Activated T-helper 1 cell treated with anti-CD3 and anti-CD28 coated beads, Interleukin-12 subunit alpha, Interleukin-12 subunit beta, Interleukin-2, Interleukin-4 antibody, amounts not matched to agents 30 ng/mL and 10 ng/mL and 1 ng/mL, durations not matched to agents 14 hours and 24 hours and 36 hours (primary cell): ENCODE measurements around the gene CCDC47. TPM values are rescaled to one million over a fixed set of nuclear protein-coding genes. Genes with fewer than 3 reads are reported as not detected.

Source experiments
- DNase-seq: peaks from one replicate; pipeline ENCODE4 v3.0.0; 2021; ENCODE audit warnings: low spot score
- H3K27ac Mint-ChIP-seq: one replicate; pipeline ENCODE4 v1.8.0; 2021; ENCODE audit warnings: mild to moderate bottlenecking, mixed read lengths
- H3K27me3 Mint-ChIP-seq: one replicate; pipeline ENCODE4 v1.8.0; 2022; ENCODE audit warnings: mild to moderate bottlenecking, moderate library complexity, mixed read lengths; ENCODE audit not compliant: insufficient read depth
- H3K36me3 Mint-ChIP-seq: one replicate; pipeline ENCODE4 v1.8.0; 2021; ENCODE audit warnings: low read depth, mixed read lengths
- H3K4me1 Mint-ChIP-seq: one replicate; pipeline ENCODE4 v1.8.0; 2021; ENCODE audit warnings: low read depth, mixed read lengths
- H3K4me3 Mint-ChIP-seq: one replicate; pipeline ENCODE4 v1.8.0; 2021; ENCODE audit warnings: mild to moderate bottlenecking, moderate library complexity, mixed read lengths
- H3K9me3 Mint-ChIP-seq: one replicate; pipeline ENCODE4 v1.8.0; 2021; ENCODE audit warnings: mixed read lengths
- intact Hi-C: fragments of 100-400 bp; cut with micrococcal nuclease; formaldehyde crosslinking; loops from one replicate; pipeline ENCODE4 v1.15.1; 2024
- total RNA-seq: library from RNA; stranded (reverse); gene quantifications from 2 replicates; pipeline ENCODE4 v1.2.3, GENCODE V29; 2022

CCDC47 gene
- total RNA-seq, 1 donor from 2014 or later: 74.8 TPM

DNA sequence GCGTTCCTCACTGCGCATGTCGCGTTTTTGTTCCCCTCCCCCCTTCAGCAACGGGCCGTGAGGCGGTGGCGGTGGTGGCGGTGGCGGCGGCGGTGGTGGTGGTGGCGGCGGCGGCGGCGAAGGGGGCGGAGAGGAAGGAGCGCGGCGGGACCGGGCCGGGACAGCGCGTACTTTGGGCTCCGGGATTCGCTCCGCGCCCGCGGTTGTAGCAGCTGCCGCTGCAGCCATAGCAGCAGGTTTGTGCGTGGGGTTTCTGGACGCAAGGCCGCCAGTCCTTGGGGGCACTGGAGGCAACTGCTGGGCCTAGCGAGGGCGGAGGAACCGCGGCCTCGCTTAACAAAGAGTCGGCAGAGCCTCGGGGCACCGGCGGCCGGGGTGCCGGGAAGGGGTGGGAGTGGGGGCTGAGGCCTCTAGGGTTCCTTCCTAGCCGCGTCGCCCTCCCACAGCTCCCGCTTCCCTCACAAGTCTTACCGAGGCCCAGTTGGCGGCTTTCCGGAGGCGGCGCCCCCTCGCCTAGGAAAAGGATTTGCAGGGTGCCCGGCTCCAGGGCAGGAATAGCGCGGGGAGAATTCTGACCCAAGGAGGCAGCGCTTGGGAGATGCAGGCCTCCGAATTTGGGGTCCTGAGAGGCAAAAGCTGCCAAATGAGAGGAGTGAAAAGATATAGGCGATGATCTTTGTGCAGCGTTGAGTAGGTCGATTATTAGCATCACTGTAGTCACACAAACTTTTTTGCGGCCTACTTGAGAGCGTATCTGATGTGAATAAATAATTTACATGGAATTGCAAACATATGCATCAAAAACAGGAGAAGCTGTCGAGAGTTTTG is 958 bp upstream of the CCDC47 start, which contains the start of gene DDX42:
DDX42 (plus strand) TSS at position 30 of the 828 bp plus-strand sequence. CDS start 12,880 bp downstream, outside the sequence.
- DNase-seq: peak; percentile 89
- peak within 1 kb of the TSS; percentile 96 for H3K4me3 Mint-ChIP-seq
- no peaks in the 10 kb centered on the region for H3K9me3 Mint-ChIP-seq
- intact Hi-C loops: loop anchor here (1.0 to 10.0 kb wide), 4 partner anchors 224 to 373 kb away; partner anchors contain the start of genes DCAF7 and ERN1
- H3K4me1 Mint-ChIP-seq: peaks cover 64% of the 10 kb centered on the region
- peaks cover 27% of the 10 kb centered on the region for H3K36me3 Mint-ChIP-seq
- no peaks in the 10 kb centered on the region for H3K27me3 Mint-ChIP-seq
- H3K27ac Mint-ChIP-seq: peak within 1 kb of the TSS; percentile 100

DNA sequence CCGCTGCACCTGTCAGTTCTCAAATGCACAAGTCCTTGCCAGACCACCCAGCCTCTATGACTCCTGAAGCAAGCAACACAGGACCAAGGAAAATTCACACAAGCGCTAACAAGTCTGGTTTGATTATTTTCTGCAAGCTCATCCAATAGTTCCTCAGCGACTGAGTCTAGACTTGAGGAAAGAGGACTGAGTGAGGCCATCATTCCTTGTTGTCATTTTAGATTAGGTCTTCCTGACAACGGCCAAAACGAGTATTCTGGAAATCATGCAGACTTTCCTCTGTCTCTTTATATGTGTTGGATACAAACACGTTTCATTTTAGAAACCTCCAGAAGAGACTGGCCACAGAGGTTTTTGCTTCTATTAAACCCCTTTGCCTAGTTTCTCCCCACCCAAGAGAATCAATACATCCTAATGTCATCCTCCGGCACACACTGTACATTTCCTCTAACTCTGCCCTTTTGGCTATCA is 561 bp downstream of the CCDC47 start:
- no peak for DNase-seq
- Mint-ChIP-seq H3K27me3 (no peaks in the 10 kb centered on the region), H3K36me3 (peaks cover 23% of the 10 kb centered on the region), H3K4me3 (peak overlapping the region; percentile 96), H3K4me1 (peaks cover 59% of the 10 kb centered on the region), H3K9me3 (no peaks in the 10 kb centered on the region), H3K27ac (peak overlapping the region; percentile 100)
- intact Hi-C loops: loop anchor here (1.0 to 10.0 kb wide), 9 partner anchors 32 to 734 kb away; partner anchors contain the start of genes CEP95, DDX5, FTSJ3 and MAP3K3

DNA sequence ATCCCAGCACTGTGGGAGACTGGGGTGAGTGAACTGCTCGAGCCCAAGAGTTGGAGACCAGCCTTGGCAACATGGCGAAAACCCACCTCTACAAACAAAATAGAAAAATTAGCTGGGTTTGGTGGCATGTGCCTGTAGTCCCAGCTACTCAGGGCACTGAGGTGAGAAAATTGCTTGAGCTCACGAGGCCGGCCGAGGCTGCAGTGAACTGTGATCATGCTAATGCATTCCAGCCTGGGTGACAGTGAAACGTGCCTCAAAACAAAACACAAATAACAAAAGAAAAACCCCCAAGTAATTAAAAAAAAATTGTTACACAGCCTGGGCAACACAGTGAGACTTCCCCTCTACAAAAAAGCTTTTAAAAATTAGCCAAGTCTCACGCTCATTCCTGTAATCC is 5.0 kb downstream of the CCDC47 start:
- Mint-ChIP-seq H3K27ac (no peak overlapping the region), H3K36me3 (peaks cover 34% of the 10 kb centered on the region), H3K4me1 (peaks cover 49% of the 10 kb centered on the region), H3K9me3 (no peaks in the 10 kb centered on the region), H3K27me3 (no peaks in the 10 kb centered on the region), H3K4me3 (no peak overlapping the region)
- DNase-seq: no peak
- intact Hi-C loops: no loop called here

DNA sequence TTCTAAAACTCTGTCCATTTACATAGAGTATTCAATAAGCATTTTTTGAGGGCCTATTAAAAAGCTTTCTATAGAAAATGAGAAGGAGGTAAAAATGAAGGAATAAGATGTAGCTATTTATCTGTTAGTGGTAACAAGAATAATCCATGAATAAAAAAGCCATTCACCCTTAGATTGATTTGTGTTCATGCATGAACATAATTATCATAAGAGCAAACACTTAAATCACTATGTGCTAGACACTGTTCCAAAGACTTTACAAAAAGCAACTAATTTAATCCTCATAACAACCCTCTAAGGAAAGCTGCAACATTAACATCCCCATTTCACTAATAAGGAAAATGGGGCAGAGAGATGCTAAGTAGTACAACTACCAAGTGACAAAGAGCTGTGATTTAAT is 6.6 kb downstream of the CCDC47 start:
- Mint-ChIP-seq H3K36me3 (peaks cover 37% of the 10 kb centered on the region), H3K9me3 (no peaks in the 10 kb centered on the region), H3K27me3 (no peaks in the 10 kb centered on the region), H3K27ac (no peak overlapping the region), H3K4me3 (no peak overlapping the region), H3K4me1 (peaks cover 45% of the 10 kb centered on the region)
- DNase-seq: no peak
- intact Hi-C loops: no loop called here

DNA sequence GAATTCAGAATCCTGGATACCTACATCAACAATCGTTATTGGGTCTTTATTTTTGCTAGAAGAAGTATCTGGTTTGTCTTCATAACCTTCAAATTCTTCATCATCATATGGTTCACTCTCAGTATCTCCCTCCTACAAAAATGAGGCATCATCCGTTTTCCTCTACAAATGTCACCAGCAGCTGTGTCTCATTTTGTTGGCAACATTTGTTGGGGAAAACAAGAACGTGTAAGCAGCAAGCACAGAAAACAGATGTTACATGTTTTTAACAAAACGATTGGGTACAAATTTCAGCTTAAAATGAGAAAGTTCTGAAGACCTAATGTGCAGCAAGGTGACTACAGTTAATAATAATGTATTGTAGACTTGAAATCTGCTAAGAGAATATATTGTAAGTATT is 8.7 kb downstream of the CCDC47 start:
- intact Hi-C loops: no loop called here
- Mint-ChIP-seq H3K9me3 (no peaks in the 10 kb centered on the region), H3K36me3 (peaks cover 49% of the 10 kb centered on the region), H3K27me3 (no peaks in the 10 kb centered on the region), H3K27ac (no peak overlapping the region), H3K4me3 (no peak overlapping the region), H3K4me1 (peaks cover 35% of the 10 kb centered on the region)
- DNase-seq: no peak

DNA sequence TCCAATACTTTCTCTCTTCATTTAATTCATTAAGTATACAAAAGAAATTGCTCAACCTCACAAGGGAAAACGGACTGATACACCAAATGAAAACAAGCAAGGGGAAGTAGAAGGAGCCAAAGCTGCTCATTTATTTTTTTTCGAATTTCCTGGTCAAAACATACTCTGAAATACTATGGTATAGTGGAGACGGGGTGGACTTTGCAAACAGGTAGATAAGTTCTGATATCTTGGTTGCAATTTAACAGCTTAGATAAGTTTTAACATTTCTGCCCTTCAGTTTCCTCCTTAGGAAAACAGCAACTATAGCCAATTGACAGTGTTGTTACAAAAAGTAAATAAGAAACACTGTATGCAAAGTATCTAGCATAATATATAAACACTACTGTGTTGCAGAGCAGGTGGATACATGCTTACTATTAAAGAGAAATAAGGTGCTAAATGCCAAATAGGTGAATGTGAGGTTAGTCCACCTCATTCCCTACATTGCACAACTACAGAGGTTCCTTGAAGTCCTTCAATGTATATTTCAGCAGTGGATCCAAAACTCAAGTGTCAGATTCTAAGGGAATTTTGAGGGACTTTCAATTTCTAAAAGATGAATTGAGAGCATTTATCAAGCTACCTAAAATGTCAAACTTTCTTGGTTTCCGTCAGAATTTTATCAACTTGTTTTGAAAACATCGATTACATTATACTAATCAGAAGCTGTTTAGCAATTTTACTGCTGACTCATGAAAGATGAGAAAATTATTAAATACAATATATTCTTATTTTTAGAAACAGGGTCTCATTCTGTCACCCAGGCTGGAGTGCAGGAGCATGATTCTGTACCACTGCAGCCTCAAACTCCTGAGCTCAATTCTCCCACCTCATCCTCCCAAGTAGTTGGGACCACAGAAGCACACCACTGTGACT is 11.0 kb downstream of the CCDC47 start:
- Mint-ChIP-seq H3K27ac (peak overlapping the region; percentile 52), H3K9me3 (no peaks in the 10 kb centered on the region), H3K4me3 (no peak overlapping the region), H3K27me3 (no peaks in the 10 kb centered on the region), H3K4me1 (peaks cover 28% of the 10 kb centered on the region), H3K36me3 (peaks cover 58% of the 10 kb centered on the region)
- DNase-seq: no peak
- intact Hi-C loops: no loop called here

DNA sequence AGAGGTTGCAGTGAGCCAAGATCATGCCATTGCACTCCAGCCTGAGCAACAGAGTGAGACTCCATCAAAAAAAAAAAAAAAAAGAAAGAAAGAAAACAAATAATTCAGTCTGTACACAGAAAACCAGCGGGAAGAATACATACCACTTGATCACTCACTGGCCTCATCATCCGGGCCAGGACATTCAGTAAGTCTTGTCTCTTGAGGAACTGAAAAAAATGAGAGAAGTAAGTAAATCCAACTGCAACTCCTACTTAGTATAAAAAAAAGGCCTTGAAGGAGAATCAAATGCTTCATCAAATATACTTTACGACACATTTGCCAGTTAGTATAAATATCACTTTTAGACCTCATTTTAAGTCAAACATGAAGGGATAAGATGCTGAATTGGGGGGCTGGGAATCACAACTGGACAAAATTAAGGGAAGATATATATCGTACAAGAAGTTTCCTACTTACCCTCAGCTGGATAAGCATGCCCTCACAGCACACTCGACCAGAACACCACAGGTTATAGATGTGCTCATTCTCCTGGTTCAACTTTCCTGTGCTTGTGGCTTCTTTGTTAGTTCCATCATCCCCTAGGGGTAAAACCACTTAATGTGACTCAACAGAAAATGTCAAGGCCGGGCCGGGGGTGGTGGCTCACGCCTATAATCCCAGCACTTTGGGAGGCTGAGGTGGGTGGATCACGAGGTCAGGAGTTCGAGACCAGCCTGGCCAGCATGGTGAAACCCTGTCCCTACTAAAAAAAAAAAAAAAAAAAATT is 12.4 kb downstream of the CCDC47 start:
- H3K4me1 Mint-ChIP-seq: peaks cover 17% of the 10 kb centered on the region
- no peaks in the 10 kb centered on the region for H3K9me3 Mint-ChIP-seq
- H3K4me3 Mint-ChIP-seq: no peak overlapping the region
- H3K36me3 Mint-ChIP-seq: peaks cover 57% of the 10 kb centered on the region
- no peak for DNase-seq
- intact Hi-C loops: no loop called here
- H3K27ac Mint-ChIP-seq: peak overlapping the region; percentile 59
- H3K27me3 Mint-ChIP-seq: no peaks in the 10 kb centered on the region

DNA sequence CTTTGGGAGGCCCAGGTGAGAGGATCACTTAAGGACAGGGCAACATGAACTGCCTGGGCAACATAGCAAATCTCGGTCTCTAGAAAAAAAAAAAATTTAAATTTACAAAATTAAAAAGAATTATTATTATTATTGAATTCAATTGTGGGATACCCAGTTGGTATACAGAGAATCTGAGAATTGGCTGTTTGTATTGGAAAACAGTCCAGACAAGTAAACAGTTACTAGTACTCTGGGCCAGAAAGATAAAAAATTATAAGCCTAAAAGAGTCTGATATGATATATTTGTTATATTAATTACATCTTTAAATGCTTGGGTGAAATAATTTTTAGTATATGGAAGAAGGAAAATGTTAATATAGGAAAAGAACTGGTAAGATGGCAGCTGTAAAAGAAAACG is 15.0 kb downstream of the CCDC47 start:
- peaks cover 9% of the 10 kb centered on the region for H3K4me1 Mint-ChIP-seq
- intact Hi-C loops: no loop called here
- no peak overlapping the region for H3K4me3 Mint-ChIP-seq
- H3K27me3 Mint-ChIP-seq: no peaks in the 10 kb centered on the region
- H3K27ac Mint-ChIP-seq: no peak overlapping the region
- H3K9me3 Mint-ChIP-seq: no peaks in the 10 kb centered on the region
- H3K36me3 Mint-ChIP-seq: peaks cover 49% of the 10 kb centered on the region
- DNase-seq: no peak

DNA sequence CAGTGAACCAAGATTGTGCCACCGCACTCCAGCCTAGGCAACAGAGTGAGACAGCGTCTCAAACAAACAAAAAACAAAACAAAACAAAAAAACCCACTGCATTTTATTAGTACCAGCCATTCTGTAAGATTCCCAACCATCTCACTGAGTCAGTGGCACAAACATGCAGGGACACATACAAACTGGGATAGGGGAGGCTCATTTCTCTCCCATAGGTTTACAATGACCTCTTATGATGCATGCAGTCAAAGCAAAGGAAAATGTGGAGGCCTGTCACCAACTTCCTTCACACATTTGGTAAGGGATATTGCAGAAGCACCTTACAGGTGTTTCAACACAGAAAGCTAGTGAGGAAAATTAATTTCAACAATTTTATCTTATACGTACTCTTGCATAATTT is 19.4 kb downstream of the CCDC47 start:
- H3K36me3 Mint-ChIP-seq: peaks cover 40% of the 10 kb centered on the region
- H3K9me3 Mint-ChIP-seq: no peaks in the 10 kb centered on the region
- H3K27ac Mint-ChIP-seq: no peak overlapping the region
- H3K27me3 Mint-ChIP-seq: no peaks in the 10 kb centered on the region
- no peak overlapping the region for H3K4me3 Mint-ChIP-seq
- peaks cover 10% of the 10 kb centered on the region for H3K4me1 Mint-ChIP-seq
- intact Hi-C loops: no loop called here
- no peak for DNase-seq

DNA sequence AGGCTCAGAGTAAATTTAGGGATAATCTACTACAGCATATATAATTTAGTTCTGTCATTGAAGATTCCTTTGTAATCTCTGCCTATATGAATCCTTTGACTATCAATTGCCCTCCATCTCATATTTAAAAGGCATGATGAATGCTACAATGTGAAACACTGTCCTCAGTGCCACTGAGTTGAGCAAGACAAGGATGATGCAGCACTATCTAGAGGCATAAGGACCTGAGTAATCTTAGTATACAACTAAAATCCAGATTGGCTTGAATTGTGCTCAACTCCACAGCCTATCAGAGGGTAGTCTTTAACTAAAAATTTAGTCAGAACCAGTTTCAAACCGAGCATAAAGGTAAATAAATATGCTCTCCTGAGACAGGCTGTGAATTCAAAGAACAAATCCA is 20.2 kb downstream of the CCDC47 start:
- Mint-ChIP-seq H3K27ac (peak overlapping the region; percentile 71), H3K4me1 (peaks cover 15% of the 10 kb centered on the region), H3K27me3 (no peaks in the 10 kb centered on the region), H3K9me3 (no peaks in the 10 kb centered on the region), H3K36me3 (peaks cover 40% of the 10 kb centered on the region), H3K4me3 (no peak overlapping the region)
- intact Hi-C loops: no loop called here
- DNase-seq: no peak

DNA sequence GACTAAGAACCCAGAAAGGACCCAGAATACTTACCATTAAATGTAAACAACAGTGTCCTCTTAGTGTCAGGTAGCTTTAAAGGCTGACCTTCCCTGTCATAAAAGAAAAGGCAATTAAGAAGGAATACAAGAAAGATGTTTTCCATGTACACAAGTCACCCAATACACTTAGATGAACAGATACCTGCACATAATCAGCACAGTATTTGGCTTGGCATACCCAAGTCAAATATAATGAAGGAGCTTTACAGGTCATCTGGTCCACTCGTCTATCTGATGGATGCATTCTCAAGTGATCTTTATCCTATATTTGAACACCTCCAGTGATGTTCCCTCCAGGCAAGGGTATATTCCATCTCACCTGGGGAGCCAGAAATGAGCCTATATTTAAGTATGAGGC is 20.7 kb downstream of the CCDC47 start:
- H3K27ac Mint-ChIP-seq: peak overlapping the region; percentile 71
- H3K4me1 Mint-ChIP-seq: peaks cover 16% of the 10 kb centered on the region
- no peak for DNase-seq
- H3K27me3 Mint-ChIP-seq: no peaks in the 10 kb centered on the region
- no peak overlapping the region for H3K4me3 Mint-ChIP-seq
- peaks cover 36% of the 10 kb centered on the region for H3K36me3 Mint-ChIP-seq
- H3K9me3 Mint-ChIP-seq: no peaks in the 10 kb centered on the region
- intact Hi-C loops: loop anchor here (1.0 kb wide), 1 partner anchor 11 kb away; the partner anchor contains the start of gene STRADA

DNA sequence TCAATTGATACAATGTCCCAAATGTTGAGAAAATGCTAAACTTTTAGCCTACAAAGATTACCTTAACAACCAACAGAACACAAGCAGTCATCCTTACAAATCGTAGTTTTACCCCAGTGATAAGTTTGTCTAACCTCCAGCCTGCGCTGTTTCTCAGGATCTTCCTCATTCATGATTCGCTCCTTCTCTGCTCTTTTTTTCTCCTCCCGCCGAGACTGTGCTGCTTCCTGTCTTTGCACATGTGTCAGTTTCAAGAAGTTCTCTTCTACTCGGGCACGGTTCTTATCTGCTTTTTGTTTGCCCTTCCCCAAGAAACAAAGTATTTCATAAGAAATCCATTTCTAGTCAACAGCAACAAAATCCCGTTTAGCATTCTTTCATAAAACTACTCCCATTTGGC is 21.6 kb downstream of the CCDC47 start:
- peak overlapping the region; percentile 83 for H3K27ac Mint-ChIP-seq
- H3K9me3 Mint-ChIP-seq: no peaks in the 10 kb centered on the region
- H3K4me1 Mint-ChIP-seq: peaks cover 16% of the 10 kb centered on the region
- H3K27me3 Mint-ChIP-seq: no peaks in the 10 kb centered on the region
- H3K36me3 Mint-ChIP-seq: peaks cover 38% of the 10 kb centered on the region
- DNase-seq: no peak
- intact Hi-C loops: loop anchor here (1.0 kb wide), 1 partner anchor 11 kb away; the partner anchor contains the start of gene STRADA
- peak overlapping the region; percentile 46 for H3K4me3 Mint-ChIP-seq
